Measurements from ENCODE around the gene IRGQ.
"Not testable (repeated sequence)": the region's sequence is repeated elsewhere in the genome, so short reads cannot be mapped to it uniquely, and the experiment has no call there.

Gene IRGQ

GRCh38 chr19:43616954-43617353 is 21.0 kb upstream of the IRGQ start:
- H3K4me3 Mint-ChIP-seq: no peak overlapping the region

GRCh38 chr19:43616306-43616705 is 20.4 kb upstream of the IRGQ start:
- Mint-ChIP-seq H3K4me3 (no peak overlapping the region), H3K4me1 (ENCODE audit: low read depth) (peaks cover 17% of the 10 kb centered on the region), H3K9me3 (no peaks in the 10 kb centered on the region), H3K27me3 (ENCODE audit: low read depth) (no peaks in the 10 kb centered on the region), H3K27ac (no peak overlapping the region), H3K36me3 (ENCODE audit: low read depth) (peaks cover 13% of the 10 kb centered on the region)

More at GRCh38 chr19:43616954-43617353, 21.0 kb upstream of the IRGQ start:
- peaks cover 9% of the 10 kb centered on the region for H3K36me3 Mint-ChIP-seq (ENCODE audit: low read depth)
- peaks cover 16% of the 10 kb centered on the region for H3K4me1 Mint-ChIP-seq (ENCODE audit: low read depth)
- no peaks in the 10 kb centered on the region for H3K27me3 Mint-ChIP-seq (ENCODE audit: low read depth)
- no peaks in the 10 kb centered on the region for H3K9me3 Mint-ChIP-seq
- H3K27ac Mint-ChIP-seq: no peak overlapping the region

- no peaks in the 10 kb centered on the region for H3K9me3 Mint-ChIP-seq
- H3K27ac Mint-ChIP-seq: no peak overlapping the region
- H3K36me3 Mint-ChIP-seq (ENCODE audit: low read depth): peaks cover 16% of the 10 kb centered on the region
- peaks cover 4% of the 10 kb centered on the region for H3K4me1 Mint-ChIP-seq (ENCODE audit: low read depth)
- H3K4me3 Mint-ChIP-seq: no peak overlapping the region
- H3K27me3 Mint-ChIP-seq (ENCODE audit: low read depth): no peaks in the 10 kb centered on the region
Observed at GRCh38 chr19:43612374-43612773, 16.4 kb upstream of the IRGQ start.

GRCh38 chr19:43611788-43612187 is 15.9 kb upstream of the IRGQ start, which contains the start of gene SRRM5:
SRRM5 (plus strand) TSS chr19:43612088; CDS start chr19:43612122, 34 bp downstream.
- Mint-ChIP-seq H3K36me3 (ENCODE audit: low read depth) (peaks cover 16% of the 10 kb centered on the region), H3K27ac (peak within 1 kb of the TSS; percentile 6), H3K9me3 (no peaks in the 10 kb centered on the region), H3K27me3 (ENCODE audit: low read depth) (no peaks in the 10 kb centered on the region), H3K4me3 (no peak within 1 kb of the TSS), H3K4me1 (ENCODE audit: low read depth) (peaks cover 4% of the 10 kb centered on the region)

- Mint-ChIP-seq H3K4me3 (no peak overlapping the region), H3K4me1 (ENCODE audit: low read depth) (peaks cover 3% of the 10 kb centered on the region), H3K9me3 (no peaks in the 10 kb centered on the region), H3K27me3 (ENCODE audit: low read depth) (no peaks in the 10 kb centered on the region), H3K36me3 (ENCODE audit: low read depth) (peaks cover 16% of the 10 kb centered on the region), H3K27ac (no peak overlapping the region)
Observed at GRCh38 chr19:43610493-43610892, 14.6 kb upstream of the IRGQ start.

GRCh38 chr19:43609872-43610271 is 13.9 kb upstream of the IRGQ start:
- Mint-ChIP-seq H3K27ac (no peak overlapping the region), H3K27me3 (ENCODE audit: low read depth) (no peaks in the 10 kb centered on the region), H3K9me3 (no peaks in the 10 kb centered on the region), H3K4me3 (no peak overlapping the region), H3K36me3 (ENCODE audit: low read depth) (peaks cover 16% of the 10 kb centered on the region), H3K4me1 (ENCODE audit: low read depth) (peaks cover 3% of the 10 kb centered on the region)

- Mint-ChIP-seq H3K27ac (no peak overlapping the region), H3K36me3 (ENCODE audit: low read depth) (peaks cover 11% of the 10 kb centered on the region), H3K27me3 (ENCODE audit: low read depth) (no peaks in the 10 kb centered on the region), H3K4me1 (ENCODE audit: low read depth) (peaks cover 3% of the 10 kb centered on the region), H3K4me3 (no peak overlapping the region), H3K9me3 (no peaks in the 10 kb centered on the region)
Observed at GRCh38 chr19:43607238-43608205, 11.6 kb upstream of the IRGQ start.

GRCh38 chr19:43606569-43607229 is 10.8 kb upstream of the IRGQ start:
- H3K9me3 Mint-ChIP-seq: no peaks in the 10 kb centered on the region
- peaks cover 5% of the 10 kb centered on the region for H3K36me3 Mint-ChIP-seq (ENCODE audit: low read depth)
- H3K27me3 Mint-ChIP-seq (ENCODE audit: low read depth): no peaks in the 10 kb centered on the region
- no peak overlapping the region for H3K27ac Mint-ChIP-seq
- H3K4me1 Mint-ChIP-seq (ENCODE audit: low read depth): no peaks in the 10 kb centered on the region
- H3K4me3 Mint-ChIP-seq: no peak overlapping the region

- Mint-ChIP-seq H3K27ac (no peak overlapping the region), H3K4me3 (no peak overlapping the region), H3K27me3 (ENCODE audit: low read depth) (no peaks in the 10 kb centered on the region), H3K36me3 (ENCODE audit: low read depth) (peaks cover 5% of the 10 kb centered on the region), H3K9me3 (no peaks in the 10 kb centered on the region), H3K4me1 (ENCODE audit: low read depth) (peaks cover 2% of the 10 kb centered on the region)
Observed at GRCh38 chr19:43605875-43606568, 10.1 kb upstream of the IRGQ start.

GRCh38 chr19:43600326-43600725 is 4.4 kb upstream of the IRGQ start:
- H3K27ac Mint-ChIP-seq: not testable (repeated sequence)
- H3K36me3 Mint-ChIP-seq (ENCODE audit: low read depth): peaks cover 14% of the 10 kb centered on the region

GRCh38 chr19:43599635-43600295 is 3.8 kb upstream of the IRGQ start:
- Mint-ChIP-seq H3K27ac (no peak overlapping the region), H3K36me3 (ENCODE audit: low read depth) (peaks cover 14% of the 10 kb centered on the region), H3K4me1 (ENCODE audit: low read depth) (peaks cover 27% of the 10 kb centered on the region)

More at GRCh38 chr19:43600326-43600725, 4.4 kb upstream of the IRGQ start:
- H3K4me3 Mint-ChIP-seq; H3K27me3 Mint-ChIP-seq (ENCODE audit: low read depth); H3K9me3 Mint-ChIP-seq: not testable (repeated sequence)
- H3K4me1 Mint-ChIP-seq (ENCODE audit: low read depth): peaks cover 24% of the 10 kb centered on the region

GRCh38 chr19:43598445-43599240 is 2.7 kb upstream of the IRGQ start:
- H3K4me1 Mint-ChIP-seq (ENCODE audit: low read depth): peaks cover 31% of the 10 kb centered on the region
- H3K36me3 Mint-ChIP-seq (ENCODE audit: low read depth): peaks cover 18% of the 10 kb centered on the region
- H3K9me3 Mint-ChIP-seq: no peaks in the 10 kb centered on the region
- H3K4me3 Mint-ChIP-seq: no peak overlapping the region
- no peak overlapping the region for H3K27ac Mint-ChIP-seq
- H3K27me3 Mint-ChIP-seq (ENCODE audit: low read depth): no peaks in the 10 kb centered on the region

More at GRCh38 chr19:43599635-43600295, 3.8 kb upstream of the IRGQ start:
- Mint-ChIP-seq H3K4me3 (no peak overlapping the region), H3K27me3 (ENCODE audit: low read depth) (no peaks in the 10 kb centered on the region), H3K9me3 (no peaks in the 10 kb centered on the region)

- peak overlapping the region; percentile 99 for H3K4me3 Mint-ChIP-seq
Observed at GRCh38 chr19:43597876-43598275, 1.9 kb upstream of the IRGQ start.

More at GRCh38 chr19:43597876-43598275, 1.9 kb upstream of the IRGQ start:
- Mint-ChIP-seq H3K9me3 (no peaks in the 10 kb centered on the region), H3K4me1 (ENCODE audit: low read depth) (peaks cover 32% of the 10 kb centered on the region), H3K36me3 (ENCODE audit: low read depth) (peaks cover 22% of the 10 kb centered on the region), H3K27ac (peak overlapping the region; percentile 99), H3K27me3 (ENCODE audit: low read depth) (no peaks in the 10 kb centered on the region)

All from T-helper 1 cell treated with Interleukin-12 subunit alpha and Interleukin-12 subunit beta and Interleukin-4 antibody, amounts not matched to agents 30 μg/mL and 1 μg/mL, for 36 hours (primary cell).